Left forelimb (tissue), 1 donor: ENCODE results near the gene PFKFB1.
A peak's percentile ranks its signal among the peaks of the same experiment; 100 is the strongest.

ENCODE experiments used
- DNase-seq: peaks from one replicate; pipeline ENCODE4 v3.0.0-alpha.2; 2018; ENCODE audit warnings: low spot score

PFKFB1 gene

GRCh38 chrX:54994099-54994498, at the start of gene PFKFB1:
Gene PFKFB1 (minus strand): TSS chrX:54994188. CDS start chrX:54994007, 181 bp downstream.
- DNase-seq = no peak

- no peak for DNase-seq
Measured at GRCh38 chrX:55041514-55041913, 47.5 kb upstream of the PFKFB1 start.

GRCh38 chrX:55039471-55039870, 45.5 kb upstream of the PFKFB1 start:
- DNase-seq = no peak

GRCh38 chrX:55033429-55033828, 39.4 kb upstream of the PFKFB1 start:
- DNase-seq = no peak

GRCh38 chrX:55030271-55031205, 36.5 kb upstream of the PFKFB1 start, which contains the start of gene ALAS2:
Gene ALAS2 (minus strand): TSS chrX:55030977. CDS start chrX:55026000, 4,977 bp downstream.
- no peak for DNase-seq

GRCh38 chrX:55029291-55029690, 35.3 kb upstream of the PFKFB1 start:
- DNase-seq = no peak

- DNase-seq = no peak
Measured at GRCh38 chrX:55028611-55029010, 34.6 kb upstream of the PFKFB1 start.

- DNase-seq = no peak
Measured at GRCh38 chrX:55028040-55028439, 34.1 kb upstream of the PFKFB1 start.

GRCh38 chrX:55026840-55027239, 32.9 kb upstream of the PFKFB1 start:
- no peak for DNase-seq

- DNase-seq = no peak
Measured at GRCh38 chrX:55026143-55026542, 32.2 kb upstream of the PFKFB1 start.

- no peak for DNase-seq
Measured at GRCh38 chrX:55014897-55015299, 20.9 kb upstream of the PFKFB1 start.

GRCh38 chrX:55011294-55011693, 17.3 kb upstream of the PFKFB1 start:
- DNase-seq = no peak

- no peak for DNase-seq
Measured at GRCh38 chrX:55008571-55009358, 14.8 kb upstream of the PFKFB1 start.

- DNase-seq = no peak
Measured at GRCh38 chrX:55007656-55008055, 13.7 kb upstream of the PFKFB1 start.

- no peak for DNase-seq
Measured at GRCh38 chrX:55006827-55007621, 13.0 kb upstream of the PFKFB1 start.

- DNase-seq = no peak
Measured at GRCh38 chrX:55005256-55005655, 11.3 kb upstream of the PFKFB1 start.

- DNase-seq = no peak
Measured at GRCh38 chrX:55004231-55004630, 10.2 kb upstream of the PFKFB1 start.

- DNase-seq = peak; percentile 88
Measured at GRCh38 chrX:54999717-55000598, 6.0 kb upstream of the PFKFB1 start, which contains the start of gene APEX2. Gene APEX2 (plus strand): TSS chrX:55000363. CDS start chrX:55000423, 60 bp downstream.

- DNase-seq = no peak
Measured at GRCh38 chrX:54995621-54996020, 1.6 kb upstream of the PFKFB1 start.

GRCh38 chrX:54994668-54995351, 822 bp upstream of the PFKFB1 start:
- DNase-seq = no peak
